H1 (cell line): ENCODE measurements around the gene RAB11FIP3. TPM values are rescaled to one million over a fixed set of nuclear protein-coding genes. Genes with fewer than 3 reads are reported as not detected.

Experiments
- CTCF ChIA-PET: fragments of 300-600 bp; sonication (Branson Sonifier 250); formaldehyde crosslinking; loops from one replicate; lab custom pipeline; 2021; ENCODE audit not compliant: partially characterized antibody; lab: Charles Lee
- POLR2A ChIA-PET: fragments of 300-600 bp; sonication (Branson Sonifier 250); formaldehyde crosslinking; loops from one replicate; lab custom pipeline; 2021; ENCODE audit warnings: inconsistent platforms; ENCODE audit not compliant: partially characterized antibody; lab: Charles Lee
- DNase-seq, 2 experiments: peaks; one replicate each; pipeline versions ENCODE4 v3.0.0 to v3.0.0-alpha.2; 2010 to 2022; ENCODE audit warnings: low spot score in 2 of 2, low read depth in 1 of 2, mixed read lengths in 1 of 2
- FAIRE-seq: peaks from 2 replicates; lab custom pipeline; 2011; peaks lifted over from hg19 to GRCh38; lab: Jason Lieb, UNC
- H2AFZ ChIP-seq: 2 replicates; pipeline ENCODE4 v1.8.1; 2012; ENCODE audit warnings: low read length, inconsistent platforms
- H2AK5ac ChIP-seq: 2 replicates; pipeline ENCODE4 v1.6.1; 2013; ENCODE audit warnings: low read depth, low read length
- H2BK120ac ChIP-seq: replicated peaks from 2 replicates; pipeline ENCODE3; 2013; ENCODE audit warnings: low read depth, low read length, inconsistent platforms
- H2BK12ac ChIP-seq: 2 replicates; pipeline ENCODE4 v1.6.1; 2013; ENCODE audit warnings: low read depth, low read length
- H2BK15ac ChIP-seq: 2 replicates; pipeline ENCODE4 v1.6.1; 2013; ENCODE audit warnings: low read length
- H2BK20ac ChIP-seq: 2 replicates; pipeline ENCODE4 v1.6.1; 2013; ENCODE audit warnings: low read length
- H2BK5ac ChIP-seq: 2 replicates; pipeline ENCODE4 v1.6.1; 2013; ENCODE audit warnings: low read depth, low read length
- H3K14ac ChIP-seq: 2 replicates; pipeline ENCODE4 v1.6.1; 2013; ENCODE audit warnings: inconsistent platforms; ENCODE audit not compliant: insufficient read length
- H3K18ac ChIP-seq: 2 replicates; pipeline ENCODE4 v1.6.1; 2013; ENCODE audit warnings: low read length; ENCODE audit errors: extremely low read depth
- H3K23ac ChIP-seq: 2 replicates; pipeline ENCODE4 v1.6.1; 2013; ENCODE audit warnings: inconsistent platforms; ENCODE audit not compliant: insufficient read length
- H3K23me2 ChIP-seq: 2 replicates; pipeline ENCODE4 v1.6.1; 2013; ENCODE audit warnings: low read depth, low read length
- H3K27ac ChIP-seq: 2 replicates; pipeline ENCODE4 v1.6.1; 2011; ENCODE audit warnings: low read depth, low read length, inconsistent platforms
- H3K27me3 ChIP-seq, 4 experiments: replicated peaks in 1 of 4; 1 replicate in 1 of 4; 2 replicates in 3 of 4; pipeline versions ENCODE4 v1.6.1 to v1.8.1; 2011 to 2013; ENCODE audit warnings: low read length in 3 of 4, mild to moderate bottlenecking in 3 of 4, inconsistent platforms in 2 of 4, mixed read lengths in 2 of 4, moderate library complexity in 1 of 4; ENCODE audit not compliant: control insufficient read depth in 3 of 4, insufficient read depth in 3 of 4; ENCODE audit errors: extremely low read depth in 1 of 4
- H3K36me3 ChIP-seq, 4 experiments: 2 replicates each; pipeline versions ENCODE4 v1.6.1 to v1.8.1; 2011 to 2013; ENCODE audit warnings: mild to moderate bottlenecking in 4 of 4, low read length in 3 of 4, moderate library complexity in 2 of 4, control low read depth in 1 of 4, inconsistent platforms in 1 of 4; ENCODE audit not compliant: insufficient read depth in 4 of 4, control insufficient read depth in 2 of 4
- H3K4ac ChIP-seq: replicated peaks from 2 replicates; pipeline ENCODE3; 2013; ENCODE audit warnings: low read length, low read depth, mixed read lengths, inconsistent platforms; ENCODE audit not compliant: insufficient read length
- H3K4me1 ChIP-seq, 4 experiments: replicated peaks in 1 of 4; 1 replicate in 1 of 4; 2 replicates in 3 of 4; pipeline versions ENCODE4 v1.6.1 to v1.8.1; 2011 to 2013; ENCODE audit warnings: low read length in 3 of 4, inconsistent platforms in 2 of 4, mixed read lengths in 1 of 4; ENCODE audit not compliant: insufficient read depth in 4 of 4, control insufficient read depth in 3 of 4
- H3K4me2 ChIP-seq, 2 experiments: 2 replicates each; pipeline versions ENCODE4 v1.6.1 to v1.8.1; 2011 to 2013; ENCODE audit warnings: low read depth in 2 of 2, low read length in 2 of 2, control low read depth in 1 of 2, inconsistent platforms in 1 of 2, mild to moderate bottlenecking in 1 of 2; ENCODE audit not compliant: insufficient read depth in 1 of 2
- H3K4me3 ChIP-seq, 4 experiments: fragments of 200-600, 300-600 bp in 1 of 4; sonication (generic), shearing (Covaris generic), sonication (Bioruptor Twin) in 1 of 4; 2 replicates each; pipeline versions ENCODE4 v1.5.1 to v1.8.1; 2011 to 2016; ENCODE audit warnings: low read length in 4 of 4, low read depth in 3 of 4, control low read depth in 2 of 4, inconsistent platforms in 2 of 4, mild to moderate bottlenecking in 2 of 4, mixed read lengths in 1 of 4, moderate library complexity in 1 of 4; ENCODE audit not compliant: insufficient read depth in 2 of 4; ENCODE audit errors: extremely low read depth in 1 of 4
- H3K56ac ChIP-seq: replicated peaks from 2 replicates; pipeline ENCODE3; 2013; ENCODE audit warnings: low read depth, mild to moderate bottlenecking, mixed read lengths, low read length, inconsistent platforms; ENCODE audit not compliant: insufficient read length
- H3K79me1 ChIP-seq: 2 replicates; pipeline ENCODE4 v1.6.1; 2013; ENCODE audit warnings: low read depth, low read length, control low read depth
- H3K79me2 ChIP-seq, 2 experiments: 2 replicates each; pipeline versions ENCODE4 v1.6.1 to v1.8.1; 2012 to 2013; ENCODE audit warnings: low read length in 2 of 2, mild to moderate bottlenecking in 2 of 2, inconsistent platforms in 1 of 2; ENCODE audit not compliant: insufficient read depth in 2 of 2, control insufficient read depth in 1 of 2
- H3K9ac ChIP-seq, 4 experiments: replicated peaks in 1 of 4; 1 replicate in 1 of 4; 2 replicates in 3 of 4; pipeline versions ENCODE4 v1.6.1 to v1.8.1; 2011 to 2013; ENCODE audit warnings: low read depth in 3 of 4, low read length in 3 of 4, control low read depth in 2 of 4, mild to moderate bottlenecking in 2 of 4, moderate library complexity in 2 of 4, inconsistent platforms in 1 of 4; ENCODE audit errors: extremely low read depth in 1 of 4
- H3K9me3 ChIP-seq, 2 experiments: 2 replicates each; pipeline versions ENCODE4 v1.6.1 to v1.8.1; 2012 to 2013; ENCODE audit warnings: mild to moderate bottlenecking in 2 of 2, moderate library complexity in 2 of 2, control low read depth in 1 of 2, inconsistent platforms in 1 of 2, low read depth in 1 of 2, low read length in 1 of 2, mixed read lengths in 1 of 2; ENCODE audit not compliant: insufficient read depth in 2 of 2
- H4K20me1 ChIP-seq, 2 experiments: replicated peaks in 1 of 2; 2 replicates each; pipeline versions ENCODE3 to v1.8.1; 2011 to 2013; ENCODE audit warnings: inconsistent platforms in 2 of 2, low read length in 2 of 2, mild to moderate bottlenecking in 1 of 2; ENCODE audit not compliant: insufficient read depth in 2 of 2, control insufficient read depth in 1 of 2
- H4K5ac ChIP-seq: 2 replicates; pipeline ENCODE4 v1.6.1; 2013; ENCODE audit warnings: low read length, low read depth, mixed read lengths, inconsistent platforms; ENCODE audit not compliant: insufficient read length
- H4K8ac ChIP-seq: 2 replicates; pipeline ENCODE4 v1.8.0; 2013; ENCODE audit warnings: mild to moderate bottlenecking, moderate library complexity, low read length, inconsistent platforms; ENCODE audit not compliant: insufficient read depth; ENCODE audit errors: extremely low read depth
- H4K91ac ChIP-seq: replicated peaks from 2 replicates; pipeline ENCODE3; 2013; ENCODE audit warnings: low read length, mixed read lengths, inconsistent platforms; ENCODE audit not compliant: insufficient read length
- CBX8 ChIP-seq: fragments of 300-800, 300-1000 bp; sonication (generic); IDR thresholded peaks from 2 replicates; pipeline ENCODE4 v1.7.1; 2016; ENCODE audit warnings: low read depth, low read length, borderline replicate concordance
- EGR1 ChIP-seq: IDR thresholded peaks from 2 replicates; pipeline ENCODE4 v1.6.1; 2011; ENCODE audit warnings: low read depth, low read length, borderline replicate concordance
- FOSL1 ChIP-seq: IDR thresholded peaks from 2 replicates; pipeline ENCODE4 v1.6.1; 2011; ENCODE audit warnings: mild to moderate bottlenecking, low read depth, low read length, moderate library complexity; ENCODE audit not compliant: insufficient read depth
- GTF2F1 ChIP-seq: IDR thresholded peaks from 2 replicates; pipeline ENCODE4 v1.6.1; 2012; ENCODE audit warnings: low read depth, low read length, improper control_type of control experiment, borderline replicate concordance
- JUND ChIP-seq: IDR thresholded peaks from 2 replicates; pipeline ENCODE4 v1.6.1; 2011; ENCODE audit warnings: mild to moderate bottlenecking, improper control_type of control experiment, low read length
- MAFK ChIP-seq: IDR thresholded peaks from 2 replicates; pipeline ENCODE4 v1.6.1; 2012; ENCODE audit warnings: low read depth, mild to moderate bottlenecking, improper control_type of control experiment, low read length
- POLR2A ChIP-seq, 2 experiments: IDR thresholded peaks; 1 replicate in 1 of 2; 2 replicates in 1 of 2; pipeline ENCODE4 v1.6.1; 2011; ENCODE audit warnings: low read depth in 2 of 2, low read length in 2 of 2, mild to moderate bottlenecking in 2 of 2; ENCODE audit errors: control extremely low read depth in 1 of 2
- RXRA ChIP-seq: IDR thresholded peaks from 2 replicates; pipeline ENCODE4 v1.6.1; 2011; ENCODE audit warnings: low read depth, mild to moderate bottlenecking, low read length, moderate library complexity; ENCODE audit not compliant: insufficient read depth
- SIN3A ChIP-seq, 2 experiments: IDR thresholded peaks in 1 of 2; conservative IDR thresholded peaks in 1 of 2; 2 replicates each; pipeline ENCODE4 v1.6.1; 2011 to 2012; ENCODE audit warnings: low read length in 2 of 2, improper control_type of control experiment in 1 of 2, low read depth in 1 of 2, mild to moderate bottlenecking in 1 of 2
- SIX5 ChIP-seq: IDR thresholded peaks from 2 replicates; pipeline ENCODE4 v1.6.1; 2011; ENCODE audit warnings: mild to moderate bottlenecking, low read depth, low read length
- SP1 ChIP-seq: IDR thresholded peaks from 2 replicates; pipeline ENCODE4 v1.6.1; 2011; ENCODE audit warnings: low read depth, low read length
- TAF1 ChIP-seq: IDR thresholded peaks from 2 replicates; pipeline ENCODE4 v1.6.1; 2011; ENCODE audit warnings: mild to moderate bottlenecking, low read depth, low read length
- YY1 ChIP-seq: IDR thresholded peaks from 2 replicates; pipeline ENCODE4 v1.6.1; 2011; ENCODE audit warnings: low read depth, mild to moderate bottlenecking, low read length
- WGBS, 2 experiments: shearing (Covaris generic) in 1 of 2; methylation state at CpG; one replicate each; pipeline versions ENCODE4 v1.1.6 to v1.1.7; 2013 to 2015; ENCODE audit warnings: low lambda C conversion rate in 2 of 2, mixed read lengths in 2 of 2, inconsistent platforms in 1 of 2, low coverage in 1 of 2, missing lambda C conversion rate in 1 of 2; ENCODE audit not compliant: insufficient replicate concordance in 2 of 2, insufficient coverage in 1 of 2, insufficient read length in 1 of 2; ENCODE audit errors: extremely low coverage in 1 of 2, missing lambda C conversion rate in 1 of 2; 5-methylcytosine and 5-hydroxymethylcytosine counted together
- polyA plus RNA-seq, 7 experiments: library from polyadenylated mRNA; depleted of rRNA in 3 of 7; stranded (reverse) in 5 of 7; unstranded in 2 of 7; fragments of >200 nt in 5 of 7; fragments of 200-250 nt in 2 of 7; gene quantifications; 1 replicate in 5 of 7; 2 replicates in 1 of 7; 4 replicates in 1 of 7; pipeline versions ENCODE4 v1.2.1 to v1.2.3, GENCODE V29; 2011 to 2013; ENCODE audit warnings: missing spikeins in 2 of 7, mixed read lengths in 2 of 7
- total RNA-seq: library from RNA; stranded (reverse); fragmentation: NEBNext Ultra II Directional; extraction: Animal tissue kit (Norgen Biotek cat#: 25700); gene quantifications from 2 replicates; pipeline ENCODE4 v1.2.1, GENCODE V29; 2021
- TF ChIP-seq, protein P1 (sequence below): IDR thresholded peaks from 2 replicates; pipeline ENCODE4 v1.6.1; 2011; ENCODE audit warnings: low read depth, mild to moderate bottlenecking, low read length; ENCODE audit not compliant: insufficient read depth

RAB11FIP3 gene
- total and polyA plus RNA-seq, 2 of the 8 experiments (the other 6 are each of a cell fraction or from before 2014, with no cell fraction given): 9.3 to 35.2 TPM

DNA sequence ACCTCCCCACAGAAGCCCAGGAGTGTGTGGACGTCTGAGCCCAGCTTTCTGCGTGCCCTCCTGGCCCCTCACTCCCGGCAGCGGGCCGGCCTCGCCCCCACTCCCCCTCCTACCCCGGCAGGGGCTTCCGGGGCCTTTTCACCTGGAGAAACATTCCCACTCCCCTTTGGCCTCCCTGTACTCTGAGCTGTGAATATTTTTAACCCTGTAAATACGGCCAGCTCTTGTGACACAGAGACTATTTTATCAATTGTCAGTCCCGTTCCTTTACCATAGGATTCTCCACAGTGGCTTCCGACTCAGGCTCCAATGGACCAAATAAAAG lies 128.8 kb downstream of the RAB11FIP3 start:
- Histone ChIP-seq H2AFZ (no peak overlapping the region), H3K23me2 (no peaks in the 10 kb centered on the region), H4K5ac (no peak overlapping the region), H3K4me1 (peaks cover 0 to 3% (median 0%) of the 10 kb centered on the region in 4 experiments; a peak in 3 of 7 replicates), H3K36me3 (peaks cover 0 to 19% (median 2%) of the 10 kb centered on the region in 4 experiments; a peak in 1 of 8 replicates), H3K4me2 (no peak overlapping the region), H3K79me1 (no peaks in the 10 kb centered on the region; the same call in 1 of the 2 replicates), H4K91ac (no peak overlapping the region), H3K23ac (no peak overlapping the region), H3K56ac (no peak overlapping the region), H3K9me3 (no peaks in the 10 kb centered on the region), H2BK12ac (no peak overlapping the region)
- DNase-seq: no peak
- CTCF ChIA-PET: interaction anchor here (1.0 to 3.9 kb wide), 5 partner anchors 27 to 235 kb away, joined by 3 to 21 read pairs (median 5); no protein-coding TSS in a partner anchor
- TF ChIP-seq SIN3A (conservative IDR thresholded peaks at IDR 0.05 in 1 of 2, IDR thresholded peaks at IDR 0.05 in 1 of 2; ENCODE audit: low read depth in 1 of 2, low read length in 2 of 2): no peak
- TF ChIP-seq SP1: no peak
- TF ChIP-seq TAF1: no peak
- TF ChIP-seq POLR2A (IDR thresholded peaks at IDR 0.05; ENCODE audit: control extremely low read depth in 1 of 2, low read depth in 2 of 2, low read length in 2 of 2): no peak
- TF ChIP-seq RXRA: no peak
- TF ChIP-seq MAFK: no peak
- TF ChIP-seq YY1: no peak
- no peak for TF ChIP-seq GTF2F1
- TF ChIP-seq JUND: no peak
- no peak for TF ChIP-seq CBX8
- TF ChIP-seq EGR1: no peak
- TF ChIP-seq SIX5: no peak
- TF ChIP-seq, protein P1, sequence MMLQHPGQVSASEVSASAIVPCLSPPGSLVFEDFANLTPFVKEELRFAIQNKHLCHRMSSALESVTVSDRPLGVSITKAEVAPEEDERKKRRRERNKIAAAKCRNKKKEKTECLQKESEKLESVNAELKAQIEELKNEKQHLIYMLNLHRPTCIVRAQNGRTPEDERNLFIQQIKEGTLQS: no peak
- no peak for TF ChIP-seq FOSL1
- TF ChIP-seq, all 59 proteins: peak for 0
- Histone ChIP-seq H2AK5ac (no peak overlapping the region), H4K8ac (no peak overlapping the region), H3K4me3 (no peak overlapping the region), H2BK120ac (no peak overlapping the region), H3K27me3 (peaks cover 0 to 15% (median 8%) of the 10 kb centered on the region in 4 experiments; a peak in 5 of 7 replicates), H4K20me1 (peaks cover under 1 to 2% of the 10 kb centered on the region in 2 experiments), H3K4ac (no peak overlapping the region), H2BK5ac (no peak overlapping the region), H3K14ac (no peak overlapping the region), H2BK15ac (no peak overlapping the region), H3K27ac (no peak overlapping the region), H2BK20ac (no peak overlapping the region), H3K18ac (no peak overlapping the region), H3K9ac (no peak overlapping the region), H3K79me2 (no peaks in the 10 kb centered on the region)
- FAIRE-seq: no peak
- WGBS, 2 experiments: 88% methylated on average over 11 of the region's 11 CpGs; no CpG with 5 or more reads in 1 of the 2 experiments
- POLR2A ChIA-PET: interaction anchor here (0.7 to 1.2 kb wide), 3 partner anchors 10 to 18 kb away, joined by 3 to 4 read pairs (median 3); partner anchors contain the start of gene NHLRC4
